Stimulated activated CD4-positive, alpha-beta T cell treated with anti-CD3 and anti-CD28 coated beads, Interleukin-12 subunit alpha, Interleukin-12 subunit beta, amount 100 ng/mL, for 24 hours (primary cell): ENCODE data around the gene TMEM54.

ENCODE experiments used
- DNase-seq, 2 experiments: peaks; one replicate each; pipeline ENCODE4 v3.0.0-alpha.2; 2020; ENCODE audit warnings: low read depth in 2 of 2

TMEM54 gene

DNA sequence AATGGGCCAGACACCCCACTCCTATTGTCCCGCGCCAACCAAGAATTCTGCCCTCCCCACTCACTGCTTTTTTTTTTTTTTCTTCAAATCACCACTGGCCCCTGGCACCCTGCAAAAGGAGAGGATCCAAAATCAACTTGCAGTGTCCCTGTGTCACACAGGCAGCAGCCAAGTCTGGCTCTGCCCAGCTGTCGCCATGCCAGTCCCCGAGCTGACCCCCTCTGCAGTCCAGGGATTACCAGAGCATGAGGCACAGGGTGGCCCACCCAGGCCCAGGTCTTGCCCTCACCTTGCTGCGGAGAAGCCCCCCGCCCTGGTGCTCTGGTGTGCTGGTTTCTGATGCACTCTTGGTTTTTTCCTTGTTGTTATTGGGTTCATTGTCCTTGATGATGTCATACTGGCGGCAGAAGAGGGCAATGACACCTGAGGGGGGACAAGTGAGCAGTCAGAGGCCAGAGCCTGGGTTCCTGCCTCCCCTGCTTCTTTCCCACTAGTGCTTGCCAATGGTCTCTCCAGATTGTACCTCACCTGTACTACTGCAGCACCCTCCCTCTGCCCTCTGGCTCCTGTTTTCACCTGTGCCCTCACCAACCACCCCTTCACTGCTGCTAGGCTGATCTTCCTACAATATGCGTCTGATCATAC, 36.7 kb downstream of the TMEM54 start:
- DNase-seq: no peak

DNA sequence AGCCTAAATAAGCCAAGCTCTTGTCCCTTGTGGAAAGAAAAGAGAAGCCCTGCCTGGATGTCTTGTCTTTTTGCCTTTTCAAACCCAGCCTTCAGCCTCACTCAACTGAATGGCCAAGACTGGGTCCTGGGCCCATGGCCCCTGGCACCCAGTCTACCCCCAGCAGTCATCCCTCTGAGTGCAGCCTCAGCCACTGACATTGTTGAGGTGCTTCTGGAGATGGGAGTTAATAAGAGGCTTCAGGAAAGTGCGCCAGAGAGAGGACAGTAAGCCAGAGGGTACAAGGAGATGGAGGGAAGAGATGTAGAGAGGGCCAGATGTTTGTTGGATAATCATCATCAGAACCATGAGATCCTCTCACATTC, 37.3 kb downstream of the TMEM54 start:
- DNase-seq: no peak

DNA sequence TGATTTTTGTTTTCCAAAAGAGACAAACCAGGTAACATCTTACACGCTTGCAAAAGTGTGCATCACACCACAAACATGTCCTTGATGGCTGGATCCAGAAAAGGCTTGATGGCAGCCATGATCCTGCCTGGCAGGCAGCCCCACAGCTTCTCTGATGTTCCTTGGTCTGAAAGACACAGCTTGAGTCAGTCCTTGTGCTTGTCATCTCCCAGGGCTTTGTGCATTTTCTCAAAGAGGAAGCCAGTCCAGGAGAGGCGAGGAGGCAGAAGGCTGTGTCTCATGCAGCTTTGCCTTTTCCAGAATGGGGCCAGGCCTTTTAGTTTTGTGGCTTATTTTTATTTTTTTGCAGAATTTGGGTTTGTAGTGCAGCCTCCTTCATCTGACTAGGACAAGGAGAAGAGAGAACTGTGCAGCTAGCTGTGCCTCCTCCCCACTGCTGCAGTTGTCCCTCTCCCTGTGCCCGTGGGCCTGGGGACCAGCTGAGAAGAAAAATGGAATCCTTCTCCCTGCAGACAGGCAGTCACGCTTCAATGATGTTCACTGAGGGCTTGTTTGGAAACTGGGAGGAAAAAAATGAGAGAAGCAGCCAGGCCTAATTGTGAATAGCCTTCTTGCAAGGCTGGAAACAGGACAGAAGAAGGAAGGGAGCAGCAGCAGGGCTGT, 37.8 kb downstream of the TMEM54 start:
- no peak for DNase-seq

DNA sequence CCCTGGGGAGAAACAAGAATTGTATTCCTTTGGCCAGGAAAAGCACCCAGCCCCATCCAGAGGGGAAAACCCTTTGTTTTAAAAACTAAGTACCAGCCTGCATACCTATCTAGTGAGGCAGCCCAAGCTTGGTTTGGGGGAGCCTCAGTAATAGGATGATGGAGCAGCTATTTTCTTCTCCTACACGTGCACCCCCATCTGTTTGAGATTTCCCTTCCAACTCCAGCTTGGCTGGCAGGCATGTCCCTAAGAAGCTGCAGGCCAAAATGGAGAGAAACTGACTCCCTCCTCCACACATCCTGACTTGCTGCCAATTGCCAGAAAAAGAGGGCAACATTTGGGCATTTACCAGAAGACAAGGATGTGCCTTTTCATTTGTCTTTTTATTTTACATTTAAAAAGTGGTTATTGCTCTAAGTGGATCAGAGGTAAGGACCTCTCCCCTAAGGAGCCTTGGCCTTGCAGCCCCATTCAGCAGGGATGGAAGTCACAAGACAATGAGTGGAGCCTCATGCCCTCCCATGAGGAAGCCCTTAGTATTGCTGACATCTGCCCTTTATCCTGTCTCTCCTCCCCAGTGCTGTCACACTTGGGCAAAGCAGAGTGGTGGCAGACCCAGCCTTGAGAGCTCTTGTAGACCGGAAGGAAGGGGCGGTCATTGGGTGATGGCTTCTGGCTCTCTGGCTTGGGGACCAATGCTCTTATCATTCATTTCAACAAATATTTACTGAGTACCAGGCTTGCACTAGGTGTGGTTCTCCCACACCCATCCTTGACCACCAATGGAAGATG, 39.1 kb downstream of the TMEM54 start:
- DNase-seq: no peak

DNA sequence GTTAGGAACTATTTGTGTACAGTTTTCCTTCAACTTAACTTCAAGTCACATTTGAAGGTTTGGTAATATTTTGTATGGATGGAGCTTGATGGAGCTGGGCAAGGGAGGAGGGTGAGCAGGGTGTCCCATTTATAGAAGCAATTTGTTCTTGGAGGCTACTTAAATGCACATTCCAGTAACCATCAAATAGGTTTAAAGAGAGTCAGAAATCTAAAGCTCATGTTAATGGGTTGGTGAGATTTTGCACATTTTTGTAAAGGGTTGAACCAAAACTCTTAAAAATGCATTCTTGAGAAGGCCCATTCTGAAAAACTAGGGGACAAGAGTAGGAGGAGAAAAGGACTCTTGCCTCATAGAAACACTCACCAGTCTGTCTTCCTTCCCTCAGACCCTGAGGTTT, 40.6 kb downstream of the TMEM54 start:
- DNase-seq: no peak

DNA sequence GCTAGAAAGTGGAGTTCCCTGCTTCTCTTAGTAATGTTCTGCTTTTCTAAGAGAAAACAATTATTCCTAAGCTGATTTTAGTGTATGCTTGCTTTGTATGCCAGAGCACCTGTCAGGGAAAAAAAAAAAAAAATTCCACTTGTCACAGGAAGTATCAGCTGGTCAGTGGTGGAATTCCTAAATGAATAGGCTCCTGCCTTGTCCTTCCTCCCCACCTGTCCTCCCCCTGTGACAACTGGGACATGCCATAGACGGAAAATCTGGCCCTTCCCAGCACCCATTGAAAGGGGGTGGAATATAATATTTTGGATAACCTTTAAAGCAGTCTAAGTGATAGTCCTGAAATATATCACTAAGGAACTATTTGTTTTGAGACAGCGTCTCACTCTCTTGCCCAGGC, 41.3 kb downstream of the TMEM54 start:
- no peak for DNase-seq

DNA sequence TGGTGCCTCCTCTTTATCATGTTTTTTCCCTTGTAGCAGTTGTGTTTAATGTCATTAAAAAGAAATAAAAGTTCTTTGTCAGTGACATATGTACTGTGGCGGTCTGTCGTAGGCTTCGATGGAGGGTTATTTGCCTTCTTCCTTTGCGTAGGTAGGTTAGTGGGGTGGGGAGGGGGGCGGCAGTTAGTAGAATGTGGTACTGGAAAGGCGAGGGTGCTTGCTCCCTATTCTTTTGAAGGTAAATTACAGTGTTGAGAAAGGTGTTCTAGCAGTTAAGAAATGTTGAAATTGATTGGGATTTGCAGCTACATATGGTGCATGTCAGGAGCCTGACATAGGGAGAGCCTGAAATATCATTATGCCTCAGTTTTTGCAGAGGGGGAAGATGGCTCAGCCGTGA, 42.4 kb downstream of the TMEM54 start:
- DNase-seq: no peak

DNA sequence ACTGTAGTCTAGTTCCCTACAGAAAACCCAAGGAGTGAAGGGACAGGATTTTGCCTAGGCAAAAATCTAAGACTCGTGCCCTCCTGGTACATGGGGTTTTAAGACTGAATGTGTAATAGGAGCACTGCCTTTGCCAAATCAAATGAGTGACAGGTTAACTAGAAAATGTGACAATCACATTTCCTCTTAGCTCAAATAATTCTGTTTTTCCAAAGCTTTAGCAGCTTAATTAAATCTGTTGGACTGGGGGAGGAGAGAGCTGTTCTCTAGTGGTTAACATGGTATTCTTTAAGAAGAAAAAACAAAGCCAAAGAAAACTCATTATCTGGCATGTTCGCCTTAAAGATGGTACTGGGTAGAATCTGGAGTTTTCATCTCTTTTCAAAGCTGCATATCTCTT, 43.1 kb downstream of the TMEM54 start:
- no peak for DNase-seq

DNA sequence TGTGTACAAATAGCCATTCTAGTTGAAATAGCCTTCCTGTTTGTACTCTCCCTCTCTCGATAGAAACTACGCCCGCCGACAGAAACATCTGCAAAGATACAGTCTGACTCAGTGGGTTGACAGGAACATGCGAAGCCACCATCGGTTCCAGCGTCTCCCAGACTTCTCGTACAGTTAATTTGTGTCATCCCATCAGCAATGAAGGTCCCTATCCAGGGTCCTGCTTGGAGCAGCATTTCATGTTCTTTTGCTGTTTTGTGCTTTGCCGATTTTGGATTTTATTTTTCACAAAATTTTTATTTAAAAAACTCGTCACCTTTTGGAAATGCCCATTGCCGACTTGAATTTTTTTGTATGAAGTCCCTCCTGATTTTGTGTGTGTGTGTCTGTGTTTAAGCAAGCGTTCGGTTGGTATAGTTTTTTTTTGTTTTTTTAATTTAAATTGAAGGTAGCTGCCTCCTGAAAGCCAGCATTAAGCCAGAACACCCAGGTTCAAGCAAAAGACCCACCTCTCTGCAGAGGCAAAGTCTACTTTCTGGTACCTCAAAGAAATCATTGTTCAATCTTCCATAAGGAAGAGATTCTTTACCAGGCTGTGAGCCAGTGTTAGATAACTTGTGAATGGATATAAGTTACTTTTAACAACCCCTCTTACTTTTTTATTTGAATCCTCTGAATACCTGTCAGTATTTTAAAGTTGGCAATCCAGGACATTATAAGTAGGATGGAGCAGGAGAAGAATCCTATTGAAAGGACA, 45.1 kb downstream of the TMEM54 start:
- no peak for DNase-seq

DNA sequence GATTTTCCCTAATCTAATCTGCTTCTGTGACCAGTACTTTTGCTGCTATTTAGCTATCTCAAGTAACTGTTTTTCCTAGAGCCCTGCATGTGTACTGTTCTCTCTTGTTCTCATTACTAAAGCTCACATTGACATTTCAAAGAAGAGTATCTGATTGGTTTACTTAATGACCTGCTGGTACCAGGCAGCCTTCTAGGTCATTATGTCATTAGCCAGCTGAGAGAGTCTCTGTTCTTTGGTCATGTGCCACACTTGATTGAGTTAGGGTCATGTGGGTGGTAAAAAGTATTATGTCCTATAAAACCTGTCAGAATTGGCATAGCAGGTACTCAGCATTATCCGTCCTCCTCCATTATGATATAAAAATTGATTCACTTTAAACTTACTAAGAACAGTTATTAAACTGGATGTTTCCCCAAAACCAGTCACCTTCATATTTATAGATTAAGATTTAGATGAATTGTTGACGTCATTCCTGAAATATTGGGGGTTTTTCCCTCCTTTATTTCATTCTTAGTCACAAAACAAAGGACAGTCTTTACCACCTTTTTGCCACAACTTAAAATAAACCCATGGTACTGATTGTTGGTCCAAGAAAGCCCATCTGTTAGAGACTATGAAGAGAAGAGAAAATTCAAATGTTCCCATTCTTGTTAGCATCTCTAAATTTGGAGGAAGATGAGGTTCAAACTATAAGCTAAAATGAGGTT, 52.7 kb downstream of the TMEM54 start:
- DNase-seq: no peak
